HL-60 (cell line): ENCODE measurements around the gene TRPM6.
"Not testable (repeated sequence)": the region's sequence is repeated elsewhere in the genome, so short reads cannot be mapped to it uniquely, and the experiment has no call there.

ENCODE experiments used
- DNase-seq, 2 experiments: peaks; one replicate each; pipeline ENCODE4 v3.0.0-alpha.2; 2010 to 2020; ENCODE audit warnings: low read depth in 1 of 2, low spot score in 1 of 2
- H3K27ac ChIP-seq: fragments of 250-450 bp; sonication (Bioruptor Pico); replicated peaks from 2 replicates; pipeline ENCODE4 v1.5.1; 2020; ENCODE audit warnings: mild to moderate bottlenecking, moderate library complexity
- H3K27me3 ChIP-seq: fragments of 250-450 bp; sonication (Bioruptor Pico); 2 replicates; pipeline ENCODE4 v1.5.1; 2021; ENCODE audit warnings: mild to moderate bottlenecking, moderate library complexity; ENCODE audit not compliant: insufficient read depth, poor library complexity, severe bottlenecking
- H3K4me3 ChIP-seq: replicated peaks from 2 replicates; pipeline ENCODE4 v1.5.1; 2011; ENCODE audit warnings: mild to moderate bottlenecking, control low read depth, low read length; ENCODE audit not compliant: insufficient read depth
- CTCF ChIP-seq: IDR thresholded peaks from one replicate; pipeline ENCODE4 v1.5.1; 2011; ENCODE audit warnings: low read length, control low read depth, inconsistent platforms; ENCODE audit not compliant: insufficient read depth
- GABPA ChIP-seq: IDR thresholded peaks from 2 replicates; pipeline ENCODE4 v1.6.1; 2012; ENCODE audit warnings: low read depth
- POLR2AphosphoS5 ChIP-seq: IDR thresholded peaks from 2 replicates; pipeline ENCODE4 v1.6.1; 2012; ENCODE audit warnings: low read depth
- SPI1 ChIP-seq: IDR thresholded peaks from 2 replicates; pipeline ENCODE4 v1.6.1; 2012; ENCODE audit warnings: low read depth, mild to moderate bottlenecking, borderline replicate concordance
- TF ChIP-seq, protein P1 (sequence below): IDR thresholded peaks from 2 replicates; pipeline ENCODE4 v1.6.1; 2012; ENCODE audit warnings: low read depth; ENCODE audit not compliant: insufficient replicate concordance

TRPM6 gene

GRCh38 chr9:74907085-74907484 lies 19.4 kb upstream of the TRPM6 start:
- Histone ChIP-seq H3K27me3 (no peaks in the 10 kb centered on the region), H3K27ac (no peak overlapping the region), H3K4me3 (no peak overlapping the region)
- TF ChIP-seq GABPA (no peak), CTCF (no peak), SPI1 (no peak), POLR2AphosphoS5 (no peak)
- TF ChIP-seq, protein P1, sequence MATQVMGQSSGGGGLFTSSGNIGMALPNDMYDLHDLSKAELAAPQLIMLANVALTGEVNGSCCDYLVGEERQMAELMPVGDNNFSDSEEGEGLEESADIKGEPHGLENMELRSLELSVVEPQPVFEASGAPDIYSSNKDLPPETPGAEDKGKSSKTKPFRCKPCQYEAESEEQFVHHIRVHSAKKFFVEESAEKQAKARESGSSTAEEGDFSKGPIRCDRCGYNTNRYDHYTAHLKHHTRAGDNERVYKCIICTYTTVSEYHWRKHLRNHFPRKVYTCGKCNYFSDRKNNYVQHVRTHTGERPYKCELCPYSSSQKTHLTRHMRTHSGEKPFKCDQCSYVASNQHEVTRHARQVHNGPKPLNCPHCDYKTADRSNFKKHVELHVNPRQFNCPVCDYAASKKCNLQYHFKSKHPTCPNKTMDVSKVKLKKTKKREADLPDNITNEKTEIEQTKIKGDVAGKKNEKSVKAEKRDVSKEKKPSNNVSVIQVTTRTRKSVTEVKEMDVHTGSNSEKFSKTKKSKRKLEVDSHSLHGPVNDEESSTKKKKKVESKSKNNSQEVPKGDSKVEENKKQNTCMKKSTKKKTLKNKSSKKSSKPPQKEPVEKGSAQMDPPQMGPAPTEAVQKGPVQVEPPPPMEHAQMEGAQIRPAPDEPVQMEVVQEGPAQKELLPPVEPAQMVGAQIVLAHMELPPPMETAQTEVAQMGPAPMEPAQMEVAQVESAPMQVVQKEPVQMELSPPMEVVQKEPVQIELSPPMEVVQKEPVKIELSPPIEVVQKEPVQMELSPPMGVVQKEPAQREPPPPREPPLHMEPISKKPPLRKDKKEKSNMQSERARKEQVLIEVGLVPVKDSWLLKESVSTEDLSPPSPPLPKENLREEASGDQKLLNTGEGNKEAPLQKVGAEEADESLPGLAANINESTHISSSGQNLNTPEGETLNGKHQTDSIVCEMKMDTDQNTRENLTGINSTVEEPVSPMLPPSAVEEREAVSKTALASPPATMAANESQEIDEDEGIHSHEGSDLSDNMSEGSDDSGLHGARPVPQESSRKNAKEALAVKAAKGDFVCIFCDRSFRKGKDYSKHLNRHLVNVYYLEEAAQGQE: no peak
- no peak for DNase-seq

DNA sequence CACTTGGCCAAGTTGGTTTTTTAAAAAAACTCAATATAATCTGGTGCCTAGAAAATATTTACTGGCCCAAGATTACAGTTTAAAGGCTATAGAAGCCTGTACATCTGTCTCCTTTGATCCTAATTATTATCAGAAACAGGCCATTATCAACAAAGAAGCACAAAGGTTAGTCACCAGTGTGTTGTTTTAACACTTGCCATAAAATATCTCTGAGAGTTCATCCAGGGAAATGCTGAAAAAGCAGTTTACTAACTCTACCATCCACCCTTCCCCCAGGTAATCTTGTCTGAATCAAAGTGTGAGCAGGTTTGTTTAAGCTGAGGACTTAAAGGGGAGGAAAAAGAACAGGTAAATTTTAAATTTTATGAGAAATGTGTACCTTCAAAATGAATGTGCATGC lies 13.3 kb upstream of the TRPM6 start:
- no peak for DNase-seq
- no peak overlapping the region for H3K27ac ChIP-seq
- H3K27me3 ChIP-seq: no peaks in the 10 kb centered on the region
- TF ChIP-seq SPI1: no peak
- no peak for TF ChIP-seq CTCF
- TF ChIP-seq GABPA: no peak
- no peak for TF ChIP-seq POLR2AphosphoS5
- TF ChIP-seq, protein P1: no peak
- no peak overlapping the region for H3K4me3 ChIP-seq

DNA sequence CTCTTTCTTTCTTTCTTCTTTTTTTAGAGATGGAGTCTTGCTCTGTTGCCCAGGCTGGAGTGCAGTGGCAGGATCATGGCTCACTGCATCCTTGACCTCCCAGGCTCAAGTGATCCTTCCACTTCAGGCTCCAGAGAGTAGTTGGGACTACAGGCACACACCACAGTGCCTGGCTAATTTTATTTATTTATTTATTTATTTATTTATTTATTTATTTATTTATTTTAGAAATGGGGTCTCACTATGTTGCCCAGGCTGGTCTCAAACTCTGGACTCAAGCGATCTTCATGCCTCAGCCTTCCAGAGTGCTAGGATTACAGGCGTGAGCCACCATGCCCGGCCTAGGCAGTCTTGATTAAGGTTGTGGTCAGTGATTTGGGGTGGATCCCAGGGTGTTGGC lies 728 bp upstream of the TRPM6 start:
- not testable (repeated sequence) for H3K4me3 ChIP-seq, H3K27ac ChIP-seq, H3K27me3 ChIP-seq

GRCh38 chr9:74887981-74888370 lies 255 bp upstream of the TRPM6 start:
- no peak for DNase-seq
- no peaks in the 10 kb centered on the region for H3K27me3 ChIP-seq
- no peak overlapping the region for H3K4me3 ChIP-seq
- H3K27ac ChIP-seq: no peak overlapping the region
- TF ChIP-seq CTCF: no peak
- TF ChIP-seq POLR2AphosphoS5: no peak
- TF ChIP-seq, protein P1: no peak
- TF ChIP-seq GABPA: no peak
- no peak for TF ChIP-seq SPI1

More for the DNA sequence above, 728 bp upstream of the TRPM6 start:
- not testable (repeated sequence) for DNase-seq
